ENCODE measurements around the gene RSPH3. TPM values are rescaled to one million over a fixed set of nuclear protein-coding genes. Genes with fewer than 3 reads are reported as not detected.

Gene RSPH3
- total RNA-seq, 1 experiment from 2014 or later, result 5.4 TPM

GRCh38 chr6:158933079-158933595 lies 66.9 kb downstream of the RSPH3 start:
- DNase-seq (ENCODE audit: low read depth), result no peak

DNA sequence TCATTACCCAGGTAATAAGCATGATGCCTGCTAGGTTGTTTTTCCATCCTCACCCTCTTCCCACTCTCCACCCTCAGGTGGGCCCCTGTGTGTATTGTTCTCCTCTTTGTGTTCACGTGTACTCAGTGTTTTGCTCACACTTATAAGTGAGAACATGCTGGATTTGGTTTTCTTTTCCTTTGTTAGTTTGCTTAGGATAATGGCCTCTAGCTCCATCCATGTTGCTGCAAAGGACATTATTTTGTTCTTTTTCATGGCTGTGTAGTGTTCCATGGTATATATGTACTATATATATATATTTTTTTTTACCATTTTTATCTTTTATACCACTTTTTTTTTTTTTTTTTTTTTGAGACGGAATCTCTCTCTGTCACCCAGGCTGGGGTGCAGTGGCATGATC lies 71.9 kb downstream of the RSPH3 start:
- DNase-seq (ENCODE audit: low read depth), result no peak

DNA sequence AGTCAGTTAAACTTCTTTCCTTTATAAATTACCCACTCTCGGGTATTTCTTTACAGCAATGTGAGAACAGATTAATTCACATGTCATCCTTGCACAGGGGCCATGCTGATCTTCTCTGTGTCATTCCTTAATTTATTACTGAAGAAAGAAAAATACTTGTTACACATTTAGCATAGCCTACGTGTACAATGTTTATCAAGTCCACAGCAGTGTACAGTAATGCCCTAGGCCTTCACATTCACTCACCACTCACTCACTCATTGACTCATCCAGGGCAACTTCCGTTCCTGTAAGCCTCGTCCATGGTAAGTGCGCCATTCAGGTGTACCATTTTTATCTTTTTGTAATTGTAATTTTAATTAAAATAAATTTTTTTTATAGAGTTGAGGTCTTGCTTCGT lies 73.6 kb downstream of the RSPH3 start:
- peak; percentile 77 for DNase-seq (ENCODE audit: low read depth)

DNA sequence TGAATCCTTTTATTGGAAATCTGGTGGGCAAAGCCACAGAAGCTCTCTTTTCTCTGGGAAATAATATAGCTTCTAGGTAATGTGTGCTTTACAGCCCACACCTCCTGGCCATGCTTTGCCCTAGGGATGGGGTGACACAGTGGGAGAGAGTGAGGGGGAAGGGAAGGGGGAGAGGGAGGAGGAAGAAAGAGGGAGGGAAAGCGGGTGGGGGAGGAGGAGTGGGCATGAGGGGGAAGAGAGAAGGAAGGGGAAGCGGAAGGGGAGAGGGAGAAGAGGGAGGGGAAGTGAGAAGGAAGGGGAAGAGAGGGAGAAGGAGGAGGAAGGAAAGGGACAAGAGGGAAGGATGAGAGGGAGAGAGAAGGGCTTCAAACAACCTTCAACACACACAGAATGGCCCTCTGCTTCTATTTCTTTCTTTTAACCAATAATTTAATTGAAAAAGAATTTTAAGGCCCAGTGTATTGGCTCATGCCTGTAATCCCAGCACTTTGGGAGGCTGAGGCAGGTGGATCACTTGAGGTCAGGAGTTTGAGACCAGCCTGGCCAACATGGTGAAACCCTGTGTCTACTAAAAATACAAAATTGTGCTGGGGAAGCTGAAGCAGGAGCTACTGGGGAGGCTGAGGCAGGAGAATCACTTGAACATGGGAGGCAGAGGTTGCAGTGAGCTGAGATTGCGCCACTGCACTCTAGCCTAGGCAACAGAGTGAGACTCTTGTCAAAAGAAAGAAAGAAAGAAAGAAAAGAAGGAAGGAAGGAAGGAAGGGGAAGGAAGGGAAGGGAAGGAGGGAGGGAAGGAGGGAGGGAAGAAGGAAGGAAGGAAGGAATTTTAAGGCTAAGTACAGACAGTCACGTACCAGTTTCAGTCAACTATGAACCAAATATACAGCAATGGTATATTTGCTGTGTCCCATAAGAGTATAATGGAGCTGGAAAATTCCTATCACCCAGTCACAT lies 75.2 kb downstream of the RSPH3 start:
- no peak for DNase-seq (ENCODE audit: low read depth)

- no peak for DNase-seq (ENCODE audit: low read depth)
These were observed 76.0 kb downstream of the RSPH3 start for GRCh38 chr6:158923805-158924498.

Other genes with a start within 250 kb of the RSPH3 start
- 95.6 and 104 TPM in 2 replicates for gene EZR, start 180.8 kb downstream of the RSPH3 start, total RNA-seq (2014; rRNA removed; shearing (Covaris generic))
- gene TAGAP, start 44.8 kb upstream of the RSPH3 start, total RNA-seq (2014; rRNA removed; shearing (Covaris generic)), result not detected in 2 replicates
- gene FNDC1, start 169.2 kb upstream of the RSPH3 start, total RNA-seq (2014; rRNA removed; shearing (Covaris generic)), result not detected in 2 replicates